GM12878 (cell line): ENCODE measurements around the gene SOX18. TPM values are rescaled to one million over a fixed set of nuclear protein-coding genes. Genes with fewer than 3 reads are reported as not detected.
A peak's percentile ranks its signal among the peaks of the same experiment; 100 is the strongest.

ENCODE experiments used
- ATAC-seq: fragments of 200-7000 bp; cut with Tn5 transposase; 3 replicates; pipeline ENCODE4 v1.9.1; 2020; ENCODE audit warnings: mild to moderate bottlenecking, moderate library complexity
- BruUV-seq: library from RNA; stranded (reverse); fragments of 400-500 nt; replicated peaks from 2 replicates; lab custom pipeline; 2021; lab: Mats Ljungman, UMichigan
- CTCF ChIA-PET: fragments of 300-600 bp; sonication (Branson Sonifier 250); formaldehyde crosslinking; extraction: SDS; loops from one replicate; lab custom pipeline; 2021; ENCODE audit warnings: inconsistent platforms; lab: Yijun Ruan, JAX
- POLR2A ChIA-PET: fragments of 350-600 bp; formaldehyde crosslinking; extraction: SDS; loops from one replicate; lab custom pipeline; 2021; ENCODE audit warnings: inconsistent platforms; lab: Charles Lee
- RAD21 ChIA-PET: fragments of 300-600 bp; sonication (Branson Sonifier 250); formaldehyde crosslinking; loops from one replicate; lab custom pipeline; 2023; ENCODE audit warnings: antibody characterized with exemption; ENCODE audit not compliant: unreplicated experiment; lab: Charles Lee
- SMC1A ChIA-PET: fragments of 300-600 bp; sonication (Branson Sonifier 250); formaldehyde crosslinking; loops from one replicate; lab custom pipeline; 2023; ENCODE audit not compliant: unreplicated experiment, uncharacterized antibody; lab: Charles Lee
- DNase-seq: peaks from one replicate; pipeline ENCODE4 v3.0.0-alpha.2; 2011; ENCODE audit warnings: low read depth, low spot score
- FAIRE-seq: peaks from 3 replicates; lab custom pipeline; 2011; peaks lifted over from hg19 to GRCh38; lab: Jason Lieb, UNC
- H2AFZ ChIP-seq: 2 replicates; pipeline ENCODE4 v1.6.0; 2011; ENCODE audit warnings: low read depth, low read length, control low read depth; ENCODE audit not compliant: control insufficient read depth
- H3K27ac ChIP-seq: 2 replicates; pipeline ENCODE4 v1.5.1; 2011; ENCODE audit warnings: control low read depth; ENCODE audit not compliant: control insufficient read depth, insufficient read depth
- H3K27me3 ChIP-seq, 2 experiments: replicated peaks in 1 of 2; 2 replicates each; pipeline versions ENCODE4 v1.6.0 to v1.6.1; 2011; ENCODE audit warnings: low read length in 1 of 2; ENCODE audit not compliant: control insufficient read depth in 2 of 2, insufficient read depth in 2 of 2
- H3K36me3 ChIP-seq, 2 experiments: 2 replicates each; pipeline ENCODE4 v1.5.1; 2011; ENCODE audit warnings: low read length in 1 of 2; ENCODE audit not compliant: control insufficient read depth in 2 of 2, insufficient read depth in 2 of 2
- H3K4me1 ChIP-seq: 2 replicates; pipeline ENCODE4 v1.6.1; 2011; ENCODE audit warnings: mild to moderate bottlenecking, low read length, moderate library complexity, mixed read lengths; ENCODE audit not compliant: control insufficient read depth, insufficient read depth
- H3K4me2 ChIP-seq: 2 replicates; pipeline ENCODE4 v1.6.0; 2011; ENCODE audit warnings: control low read depth; ENCODE audit not compliant: control insufficient read depth, insufficient read depth
- H3K4me3 ChIP-seq: fragments of 200-600 bp; sonication (generic); 2 replicates; pipeline ENCODE4 v1.5.1; 2016
- H3K79me2 ChIP-seq: 2 replicates; pipeline ENCODE4 v1.6.0; 2011; ENCODE audit warnings: low read length; ENCODE audit not compliant: control insufficient read depth, insufficient read depth
- H3K9ac ChIP-seq: 2 replicates; pipeline ENCODE4 v1.8.0; 2011; ENCODE audit warnings: low read length, control low read depth, mixed read lengths; ENCODE audit not compliant: control insufficient read depth, insufficient read depth
- H3K9me3 ChIP-seq: replicated peaks from 3 replicates; pipeline ENCODE4 v1.5.1; 2011; ENCODE audit warnings: mild to moderate bottlenecking, low read length; ENCODE audit not compliant: control insufficient read depth, insufficient read depth
- H4K20me1 ChIP-seq: 2 replicates; pipeline ENCODE4 v1.6.0; 2011; ENCODE audit not compliant: control insufficient read depth, insufficient read depth
- ETV6 ChIP-seq, 2 experiments: fragments of 450-650 bp in 1 of 2; IDR thresholded peaks in 1 of 2; conservative IDR thresholded peaks in 1 of 2; 2 replicates each; pipeline ENCODE4 v1.6.1; 2014; ENCODE audit warnings: antibody characterized with exemption in 1 of 2, borderline replicate concordance in 1 of 2, low read depth in 1 of 2, mild to moderate bottlenecking in 1 of 2, moderate library complexity in 1 of 2
- SP1 ChIP-seq: IDR thresholded peaks from one replicate; pipeline ENCODE4 v1.6.1; 2011; ENCODE audit warnings: low read depth, low read length
- TAF1 ChIP-seq: IDR thresholded peaks from 2 replicates; pipeline ENCODE4 v1.6.1; 2011; ENCODE audit warnings: mild to moderate bottlenecking, low read depth, low read length, borderline replicate concordance
- WGBS: methylation state at CpG from one replicate; pipeline ENCODE4 v1.1.6; 2016; ENCODE audit warnings: low lambda C conversion rate; ENCODE audit not compliant: insufficient replicate concordance, insufficient coverage; ENCODE audit errors: missing lambda C conversion rate; 5-methylcytosine and 5-hydroxymethylcytosine counted together
- in situ Hi-C: fragments of 300-500 bp; cut with MboI; formaldehyde crosslinking; loops from 9 replicates; pipeline ENCODE4 v1.14.3; 2018; ENCODE audit warnings: mixed read lengths
- intact Hi-C: fragments of 100-400 bp; cut with micrococcal nuclease; formaldehyde crosslinking; loops from one replicate; pipeline ENCODE4 v1.14.2; 2022; ENCODE audit not compliant: unreplicated experiment
- polyA plus RNA-seq, 11 experiments: library from polyadenylated mRNA; depleted of rRNA in 4 of 11; unstranded in 6 of 11; stranded (reverse) in 5 of 11; fragments of >200 nt; fragmentation: Nextera tagmentation in 4 of 11; fragmentation: Illumina TruSeq in 1 of 11; extraction: Ambion mirVana in 4 of 11; extraction: Trizol in 1 of 11; gene quantifications; 1 replicate in 1 of 11; 2 replicates in 10 of 11; pipeline versions ENCODE4 v1.2.1 to v1.2.3, GENCODE V29; 2011 to 2016; ENCODE audit warnings: inconsistent platforms in 2 of 11, missing spikeins in 2 of 11, low read depth in 1 of 11
- total RNA-seq, 4 experiments: library from RNA; depleted of rRNA in 3 of 4; stranded (reverse); fragments of >200 nt in 3 of 4; fragmentation: Illumina TruSeq in 1 of 4; extraction: Trizol in 1 of 4; gene quantifications; 2 replicates each; pipeline versions ENCODE4 v1.2.1 to v1.2.3, GENCODE V29; 2013 to 2021
- TF ChIP-seq, protein P1 (sequence below): fragments of 450-650 bp; formaldehyde crosslinking; IDR thresholded peaks from 2 replicates; pipeline ENCODE4 v1.5.0; 2022; ENCODE audit warnings: mild to moderate bottlenecking, missing genetic modification characterization
- TF ChIP-seq, protein P2 (sequence below): fragments of 450-650 bp; IDR thresholded peaks from 2 replicates; pipeline ENCODE4 v1.6.1; 2017; ENCODE audit warnings: antibody characterized with exemption, mild to moderate bottlenecking, moderate library complexity

Gene SOX18
- total and polyA plus RNA-seq, 10 of the 15 experiments (the other 5 are each of a cell fraction or from before 2014, with no cell fraction given): 0.05 to 5.6 (median 0.28) TPM; not detected in 3

DNA sequence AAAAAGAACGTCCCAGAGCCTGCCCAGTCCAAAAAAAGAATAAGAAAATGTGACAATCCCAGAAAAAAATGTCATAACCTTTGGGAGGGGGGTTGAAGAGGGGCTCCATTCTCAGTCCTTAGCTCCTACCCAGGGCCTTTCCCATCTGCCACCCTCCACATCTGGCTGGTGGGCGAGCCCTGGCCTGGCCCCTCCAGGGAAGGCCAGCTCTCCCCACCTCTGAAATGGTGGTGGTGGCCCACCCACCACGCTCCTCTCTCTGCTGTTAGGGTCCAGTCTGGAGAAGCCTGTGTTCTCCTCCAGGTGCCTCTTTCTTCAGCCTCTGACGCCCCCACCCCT is 29.5 kb upstream of the SOX18 start:
- TF ChIP-seq, protein P1, sequence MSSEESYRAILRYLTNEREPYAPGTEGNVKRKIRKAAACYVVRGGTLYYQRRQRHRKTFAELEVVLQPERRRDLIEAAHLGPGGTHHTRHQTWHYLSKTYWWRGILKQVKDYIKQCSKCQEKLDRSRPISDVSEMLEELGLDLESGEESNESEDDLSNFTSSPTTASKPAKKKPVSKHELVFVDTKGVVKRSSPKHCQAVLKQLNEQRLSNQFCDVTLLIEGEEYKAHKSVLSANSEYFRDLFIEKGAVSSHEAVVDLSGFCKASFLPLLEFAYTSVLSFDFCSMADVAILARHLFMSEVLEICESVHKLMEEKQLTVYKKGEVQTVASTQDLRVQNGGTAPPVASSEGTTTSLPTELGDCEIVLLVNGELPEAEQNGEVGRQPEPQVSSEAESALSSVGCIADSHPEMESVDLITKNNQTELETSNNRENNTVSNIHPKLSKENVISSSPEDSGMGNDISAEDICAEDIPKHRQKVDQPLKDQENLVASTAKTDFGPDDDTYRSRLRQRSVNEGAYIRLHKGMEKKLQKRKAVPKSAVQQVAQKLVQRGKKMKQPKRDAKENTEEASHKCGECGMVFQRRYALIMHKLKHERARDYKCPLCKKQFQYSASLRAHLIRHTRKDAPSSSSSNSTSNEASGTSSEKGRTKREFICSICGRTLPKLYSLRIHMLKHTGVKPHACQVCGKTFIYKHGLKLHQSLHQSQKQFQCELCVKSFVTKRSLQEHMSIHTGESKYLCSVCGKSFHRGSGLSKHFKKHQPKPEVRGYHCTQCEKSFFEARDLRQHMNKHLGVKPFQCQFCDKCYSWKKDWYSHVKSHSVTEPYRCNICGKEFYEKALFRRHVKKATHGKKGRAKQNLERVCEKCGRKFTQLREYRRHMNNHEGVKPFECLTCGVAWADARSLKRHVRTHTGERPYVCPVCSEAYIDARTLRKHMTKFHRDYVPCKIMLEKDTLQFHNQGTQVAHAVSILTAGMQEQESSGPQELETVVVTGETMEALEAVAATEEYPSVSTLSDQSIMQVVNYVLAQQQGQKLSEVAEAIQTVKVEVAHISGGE (CRISPR knock-in tag): no peak
- TF ChIP-seq, protein P2, sequence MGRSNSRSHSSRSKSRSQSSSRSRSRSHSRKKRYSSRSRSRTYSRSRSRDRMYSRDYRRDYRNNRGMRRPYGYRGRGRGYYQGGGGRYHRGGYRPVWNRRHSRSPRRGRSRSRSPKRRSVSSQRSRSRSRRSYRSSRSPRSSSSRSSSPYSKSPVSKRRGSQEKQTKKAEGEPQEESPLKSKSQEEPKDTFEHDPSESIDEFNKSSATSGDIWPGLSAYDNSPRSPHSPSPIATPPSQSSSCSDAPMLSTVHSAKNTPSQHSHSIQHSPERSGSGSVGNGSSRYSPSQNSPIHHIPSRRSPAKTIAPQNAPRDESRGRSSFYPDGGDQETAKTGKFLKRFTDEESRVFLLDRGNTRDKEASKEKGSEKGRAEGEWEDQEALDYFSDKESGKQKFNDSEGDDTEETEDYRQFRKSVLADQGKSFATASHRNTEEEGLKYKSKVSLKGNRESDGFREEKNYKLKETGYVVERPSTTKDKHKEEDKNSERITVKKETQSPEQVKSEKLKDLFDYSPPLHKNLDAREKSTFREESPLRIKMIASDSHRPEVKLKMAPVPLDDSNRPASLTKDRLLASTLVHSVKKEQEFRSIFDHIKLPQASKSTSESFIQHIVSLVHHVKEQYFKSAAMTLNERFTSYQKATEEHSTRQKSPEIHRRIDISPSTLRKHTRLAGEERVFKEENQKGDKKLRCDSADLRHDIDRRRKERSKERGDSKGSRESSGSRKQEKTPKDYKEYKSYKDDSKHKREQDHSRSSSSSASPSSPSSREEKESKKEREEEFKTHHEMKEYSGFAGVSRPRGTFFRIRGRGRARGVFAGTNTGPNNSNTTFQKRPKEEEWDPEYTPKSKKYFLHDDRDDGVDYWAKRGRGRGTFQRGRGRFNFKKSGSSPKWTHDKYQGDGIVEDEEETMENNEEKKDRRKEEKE: no peak
- TF ChIP-seq TAF1 (no peak), SP1 (no peak), ETV6 (conservative IDR thresholded peaks at IDR 0.05 in 1 of 2, IDR thresholded peaks at IDR 0.05 in 1 of 2; ENCODE audit: borderline replicate concordance in 1 of 2, low read depth in 1 of 2) (no peak)
- H3K27me3 ChIP-seq: no peaks in the 10 kb centered on the region; a peak in 1 of 4 replicates
- ATAC-seq: no peak
- 0% methylated on average over 4 of the region's 4 CpGs for WGBS
- H3K79me2 ChIP-seq: peaks cover 30% of the 10 kb centered on the region
- H3K27ac ChIP-seq: peak overlapping the region; percentile 85
- CTCF ChIA-PET: interaction anchor here (1.0 to 3.9 kb wide), 7 partner anchors 9 to 99 kb away, joined by 3 to 22 read pairs (median 6); no protein-coding TSS in a partner anchor
- DNase-seq: no peak
- H4K20me1 ChIP-seq: no peaks in the 10 kb centered on the region
- SMC1A ChIA-PET: interaction anchor here (1.0 to 2.4 kb wide), 6 partner anchors 15 to 41 kb away, joined by 3 to 8 read pairs (median 6); partner anchors contain the start of gene TCEA2
- H2AFZ ChIP-seq: no peak overlapping the region
- H3K4me2 ChIP-seq: peak overlapping the region; percentile 97
- peaks cover 26% of the 10 kb centered on the region for H3K4me1 ChIP-seq
- intact Hi-C loops (loop anchor here (2.0 kb wide), 1 partner anchor 16 kb away; the partner anchor contains the start of gene TCEA2), in situ Hi-C loops (no loop called here)
- FAIRE-seq: no peak
- peak overlapping the region; percentile 83 for H3K4me3 ChIP-seq
- H3K9me3 ChIP-seq: no peaks in the 10 kb centered on the region
- peak overlapping the region; percentile 91 for H3K9ac ChIP-seq
- H3K36me3 ChIP-seq: peaks cover 0 to 10% of the 10 kb centered on the region in 2 experiments; a peak in 3 of 4 replicates
- TSS peak; percentile 55 for BruUV-seq
- POLR2A ChIA-PET: interaction anchor here (0.6 to 3.5 kb wide), 11 partner anchors 9 to 225 kb away, joined by 3 to 14 read pairs (median 6); partner anchors contain the start of genes C20orf204, PRPF6 and SAMD10
- RAD21 ChIA-PET: interaction anchor here (1.0 to 6.7 kb wide), 10 partner anchors 13 to 541 kb away, joined by 3 to 67 read pairs (median 6); partner anchors contain the start of genes PTK6 and TCEA2
